Gastrocnemius medialis (tissue), 4 donors: ENCODE results near the gene PTPRN2. TPM values are rescaled to one million over a fixed set of nuclear protein-coding genes. Genes with fewer than 3 reads are reported as not detected.

Experiments
- ATAC-seq, 2 donors: fragments of 150-250 bp; one replicate each; pipeline ENCODE4 v1.9.1; 2016
- DNase-seq, 2 donors: peaks; one replicate each; pipeline ENCODE4 v3.0.0-alpha.2; 2019
- H3K27ac ChIP-seq, 4 donors: fragments of 200-600 bp; sonication (generic); 1 replicate in 1 of 4; 2 replicates in 3 of 4; pipeline ENCODE4 v1.5.1; 2016 to 2018; ENCODE audit warnings: mild to moderate bottlenecking in 2 of 4, moderate library complexity in 1 of 4
- H3K27me3 ChIP-seq, 3 donors: fragments of 200-600 bp; sonication (generic) in 2 of 3; 1 replicate in 1 of 3; 2 replicates in 2 of 3; pipeline versions ENCODE4 v1.5.1 to v1.6.0; 2016 to 2019; ENCODE audit warnings: mild to moderate bottlenecking in 1 of 3, moderate library complexity in 1 of 3
- H3K36me3 ChIP-seq, 2 donors: fragments of 200-600 bp; sonication (generic) in 1 of 2; one replicate each; pipeline ENCODE4 v1.5.1; 2017 to 2018
- H3K4me1 ChIP-seq, 2 donors: fragments of 200-600 bp; sonication (generic) in 1 of 2; one replicate each; pipeline ENCODE4 v1.5.1; 2016 to 2017; ENCODE audit warnings: mild to moderate bottlenecking in 2 of 2
- H3K4me3 ChIP-seq, 4 donors: fragments of 200-600 bp; sonication (generic) in 3 of 4; 1 replicate in 1 of 4; 2 replicates in 3 of 4; pipeline ENCODE4 v1.5.1; 2016 to 2019; ENCODE audit warnings: mild to moderate bottlenecking in 2 of 4
- H3K9me3 ChIP-seq, 3 donors: fragments of 200-600 bp; sonication (generic) in 2 of 3; 1 replicate in 1 of 3; 2 replicates in 2 of 3; pipeline ENCODE4 v1.5.1; 2016 to 2019
- CTCF ChIP-seq, 5 experiments: fragments of 450-650 bp in 3 of 5; fragments of 200-600 bp in 2 of 5; sonication (generic) in 2 of 5; IDR thresholded peaks in 4 of 5; conservative IDR thresholded peaks in 1 of 5; 1 replicate in 4 of 5; 2 replicates in 1 of 5; pipeline ENCODE4 v1.5.1; 2016 to 2019; ENCODE audit warnings: antibody characterized with exemption in 5 of 5, mild to moderate bottlenecking in 3 of 5, moderate library complexity in 3 of 5
- POLR2A ChIP-seq, 2 donors: fragments of 450-650 bp; IDR thresholded peaks; one replicate each; pipeline ENCODE4 v1.6.1; 2017; ENCODE audit warnings: antibody characterized with exemption in 2 of 2, mild to moderate bottlenecking in 2 of 2, moderate library complexity in 2 of 2
- in situ Hi-C, 4 donors: fragments of 200-750 bp; cut with MboI; loops; one replicate each; pipeline versions ENCODE4 v1.15.0 to v1.8.0; 2017; ENCODE audit warnings: low sequenced_read_pairs in 4 of 4
- intact Hi-C: fragments of 100-400 bp; cut with DNase I; formaldehyde crosslinking; loops from one replicate; pipeline ENCODE4 v1.15.1; 2023; ENCODE audit warnings: low total_unique reads
- total RNA-seq, 4 donors: library from RNA; depleted of rRNA; stranded (reverse); fragments of >200 nt; gene quantifications; one replicate each; pipeline versions ENCODE4 v1.1.0 to v1.2.3, GENCODE V29; 2016

PTPRN2 gene
- total RNA-seq, 4 donors from 2014 or later: 0.66 to 0.85 (median 0.81) TPM

DNA sequence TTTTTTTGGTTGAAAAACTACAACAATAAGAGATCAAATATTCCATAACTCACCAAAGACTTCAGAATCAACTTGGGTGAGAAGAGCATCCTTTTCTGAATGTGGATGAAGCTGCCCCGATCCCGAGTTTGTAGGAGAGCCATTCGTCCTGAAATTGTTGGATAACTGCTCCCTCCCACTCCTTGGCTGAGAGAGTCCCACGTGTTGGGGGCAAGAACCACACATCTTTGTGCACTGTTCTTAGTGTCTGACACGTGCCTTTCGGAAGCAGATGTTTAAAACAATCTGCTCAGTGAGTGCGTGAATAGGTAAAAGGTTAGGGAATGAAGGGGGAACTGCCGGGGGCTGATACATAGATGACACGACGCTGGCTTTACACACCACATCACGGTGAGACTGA lies 575.7 kb downstream of the PTPRN2 start:
- Histone ChIP-seq H3K4me3 (no peak overlapping the region), H3K27ac (no peak overlapping the region), H3K27me3 (peaks cover 0 to 3% (median 0%) of the 10 kb centered on the region in 3 donors), H3K9me3 (no peaks in the 10 kb centered on the region), H3K36me3 (no peaks in the 10 kb centered on the region), H3K4me1 (no peaks in the 10 kb centered on the region)
- intact Hi-C loops: no loop called here
- DNase-seq: no peak
- in situ Hi-C loops: no loop called here
- ATAC-seq: no peak
- TF ChIP-seq POLR2A (IDR thresholded peaks at IDR 0.05) (no peak), CTCF (IDR thresholded peaks at IDR 0.05 in 4 of 5, conservative IDR thresholded peaks at IDR 0.05 in 1 of 5) (no peak)

DNA sequence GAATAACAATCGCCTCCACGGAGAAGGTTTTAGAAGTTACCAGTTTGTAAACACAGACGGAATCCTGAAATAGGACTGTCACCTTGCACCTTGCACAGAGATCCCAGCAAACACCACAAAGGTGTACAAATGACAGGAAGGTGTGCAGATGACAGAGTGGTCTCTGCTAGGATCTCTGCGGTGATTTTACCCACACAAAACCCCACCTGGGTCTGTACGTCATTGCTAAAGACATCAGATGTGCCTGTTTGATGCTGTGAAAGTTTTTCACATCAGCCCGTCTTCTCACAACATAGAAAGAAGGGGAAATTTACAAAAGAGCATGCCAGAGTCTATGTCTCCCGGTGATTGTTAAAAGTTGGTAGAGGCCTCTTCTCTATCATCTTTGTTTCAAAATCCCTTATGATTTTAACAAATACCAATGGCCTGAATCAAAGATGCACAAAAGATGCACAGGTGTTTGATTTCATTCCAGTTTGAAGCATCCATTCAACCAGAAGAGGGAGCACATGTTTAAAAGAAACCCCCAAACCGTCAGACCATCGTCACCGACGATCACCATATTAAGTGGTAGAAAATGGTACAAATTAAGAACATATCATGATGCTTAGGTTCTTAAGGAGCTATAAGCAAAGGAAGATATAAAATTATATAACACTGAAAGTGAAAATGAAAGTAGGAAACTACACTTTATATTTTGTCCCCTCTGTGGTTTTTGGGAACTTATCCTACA lies 576.5 kb downstream of the PTPRN2 start:
- intact Hi-C loops: no loop called here
- in situ Hi-C loops: no loop called here

GRCh38 chr7:158009886-158010285 lies 577.7 kb downstream of the PTPRN2 start:
- Histone ChIP-seq H3K4me1 (no peaks in the 10 kb centered on the region), H3K27ac (no peak overlapping the region), H3K36me3 (no peaks in the 10 kb centered on the region), H3K9me3 (no peaks in the 10 kb centered on the region), H3K27me3 (peaks cover 0 to 3% (median 0%) of the 10 kb centered on the region in 3 donors), H3K4me3 (no peak overlapping the region)
- TF ChIP-seq CTCF (IDR thresholded peaks at IDR 0.05 in 4 of 5, conservative IDR thresholded peaks at IDR 0.05 in 1 of 5) (no peak), POLR2A (IDR thresholded peaks at IDR 0.05) (no peak)
- intact Hi-C loops (no loop called here), in situ Hi-C loops (no loop called here)
- DNase-seq (no peak), ATAC-seq (no peak)

More for the DNA sequence above, 576.5 kb downstream of the PTPRN2 start:
- H3K27ac ChIP-seq: no peak overlapping the region
- ATAC-seq: no peak
- TF ChIP-seq POLR2A (IDR thresholded peaks at IDR 0.05) (no peak), CTCF (IDR thresholded peaks at IDR 0.05 in 4 of 5, conservative IDR thresholded peaks at IDR 0.05 in 1 of 5) (no peak)
- no peaks in the 10 kb centered on the region for H3K9me3 ChIP-seq
- no peaks in the 10 kb centered on the region for H3K4me1 ChIP-seq
- H3K4me3 ChIP-seq: no peak overlapping the region
- no peak for DNase-seq
- H3K36me3 ChIP-seq: no peaks in the 10 kb centered on the region
- H3K27me3 ChIP-seq: peaks cover 0 to 3% (median 0%) of the 10 kb centered on the region in 3 donors

DNA sequence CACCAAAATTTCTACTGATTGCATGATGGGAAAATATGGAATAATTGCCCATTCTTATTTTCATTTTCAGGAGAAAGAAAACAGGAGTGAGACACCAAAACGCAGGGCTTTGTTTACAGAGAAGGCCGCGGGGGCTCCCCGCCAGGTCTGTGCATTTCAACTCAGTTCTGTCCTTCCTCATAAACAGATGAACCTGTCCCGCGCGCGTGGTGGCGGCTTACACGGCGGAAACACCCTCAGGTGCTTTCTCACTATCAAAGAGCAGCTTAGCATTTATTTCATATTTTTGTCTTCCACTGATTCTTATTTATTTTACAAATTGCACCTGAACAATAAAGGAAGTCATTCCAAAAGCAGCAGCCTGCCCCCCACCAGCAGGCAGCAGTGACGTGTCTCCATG lies 579.4 kb downstream of the PTPRN2 start:
- Histone ChIP-seq H3K36me3 (no peaks in the 10 kb centered on the region), H3K27me3 (peaks cover 0 to 3% (median 0%) of the 10 kb centered on the region in 3 donors), H3K4me1 (no peaks in the 10 kb centered on the region), H3K4me3 (no peak overlapping the region), H3K27ac (no peak overlapping the region), H3K9me3 (no peaks in the 10 kb centered on the region)
- ATAC-seq (no peak), DNase-seq (no peak)
- in situ Hi-C loops (no loop called here), intact Hi-C loops (no loop called here)
- no peak for TF ChIP-seq CTCF (IDR thresholded peaks at IDR 0.05 in 4 of 5, conservative IDR thresholded peaks at IDR 0.05 in 1 of 5)
- no peak for TF ChIP-seq POLR2A (IDR thresholded peaks at IDR 0.05)
